ENCODE data around the gene UBE2H. TPM values are rescaled to one million over a fixed set of nuclear protein-coding genes. Genes with fewer than 3 reads are reported as not detected.

Gene UBE2H
- total RNA-seq, 1 experiment from 2014 or later, result 58.0 TPM

GRCh38 chr7:129889133-129889844 lies 63.5 kb downstream of the UBE2H start:
- TF ChIP-seq REST (IDR thresholded peaks at IDR 0.05; ENCODE audit: insufficient read depth in 1 of 2, low read depth in 2 of 2, low read length in 1 of 2) (no peak), POLR2AphosphoS5 (IDR thresholded peaks at IDR 0.05; ENCODE audit: low read depth, low read length) (no peak), CTCF (IDR thresholded peaks at IDR 0.05) (no peak), SIN3A (IDR thresholded peaks at IDR 0.05; ENCODE audit: borderline replicate concordance, insufficient read depth, low read depth, low read length) (no peak), TCF7L2 (IDR thresholded peaks at IDR 0.05; ENCODE audit: low read depth, low read length) (no peak)
- Histone ChIP-seq H3K36me3 (ENCODE audit: control insufficient read depth, insufficient read depth, low read length) (no peaks in the 10 kb centered on the region), H3K27me3 (ENCODE audit: control insufficient read depth, insufficient read depth, low read length) (no peaks in the 10 kb centered on the region), H3K4me1 (ENCODE audit: control insufficient read depth, insufficient read depth, low read length) (no peaks in the 10 kb centered on the region; the same call in 1 of the 2 replicates), H3K9me3 (ENCODE audit: control insufficient read depth, insufficient read depth, low read depth, low read length) (no peaks in the 10 kb centered on the region), H3K27ac (ENCODE audit: low read length) (no peak overlapping the region), H3K4me3 (ENCODE audit: low read depth in 2 of 2, low read length in 2 of 2) (no peak overlapping the region)
- no TSS peak for BruUV-seq (replicated peaks)
- DNase-seq (ENCODE audit: low read depth, low spot score) (no peak), ATAC-seq (no peak)
- POLR2A ChIA-PET, result interaction anchor here (0.6 kb wide), 2 partner anchors 9 to 11 kb away, joined by 3 to 6 read pairs; no protein-coding TSS in a partner anchor
- intact Hi-C loops (cut with micrococcal nuclease; ENCODE audit: unreplicated experiment), result no loop called here
- CTCF ChIA-PET, result interaction anchor here (0.6 kb wide), 1 partner anchor 81 kb away, joined by 4 read pairs; no protein-coding TSS in a partner anchor
- in situ Hi-C loops (cut with HindIII; ENCODE audit: low pct_unique_long_range_greater_than_20kb, low sequenced_read_pairs), result no loop called here

GRCh38 chr7:129887865-129888264 lies 64.9 kb downstream of the UBE2H start:
- ChIA-PET CTCF (no interaction called here), POLR2A (interaction anchor here (0.5 to 0.6 kb wide), 2 partner anchors 65 to 121 kb away, joined by 3 to 4 read pairs; partner anchors contain the start of gene UBE2H)
- Histone ChIP-seq H3K9me3 (ENCODE audit: control insufficient read depth, insufficient read depth, low read depth, low read length) (no peaks in the 10 kb centered on the region), H3K27ac (ENCODE audit: low read length) (no peak overlapping the region), H3K4me3 (ENCODE audit: low read depth in 2 of 2, low read length in 2 of 2) (no peak overlapping the region), H3K36me3 (ENCODE audit: control insufficient read depth, insufficient read depth, low read length) (no peaks in the 10 kb centered on the region), H3K4me1 (ENCODE audit: control insufficient read depth, insufficient read depth, low read length) (no peaks in the 10 kb centered on the region; the same call in 1 of the 2 replicates), H3K27me3 (ENCODE audit: control insufficient read depth, insufficient read depth, low read length) (no peaks in the 10 kb centered on the region)
- DNase-seq (ENCODE audit: low read depth, low spot score) (no peak), ATAC-seq (no peak)
- in situ Hi-C loops (cut with HindIII; ENCODE audit: low pct_unique_long_range_greater_than_20kb, low sequenced_read_pairs) (no loop called here), intact Hi-C loops (cut with micrococcal nuclease; ENCODE audit: unreplicated experiment) (no loop called here)
- TF ChIP-seq TCF7L2 (IDR thresholded peaks at IDR 0.05; ENCODE audit: low read depth, low read length) (no peak), POLR2AphosphoS5 (IDR thresholded peaks at IDR 0.05; ENCODE audit: low read depth, low read length) (no peak), CTCF (IDR thresholded peaks at IDR 0.05) (no peak), REST (IDR thresholded peaks at IDR 0.05; ENCODE audit: insufficient read depth in 1 of 2, low read depth in 2 of 2, low read length in 1 of 2) (no peak), SIN3A (IDR thresholded peaks at IDR 0.05; ENCODE audit: borderline replicate concordance, insufficient read depth, low read depth, low read length) (no peak)
- no TSS peak for BruUV-seq (replicated peaks)

Measured in Panc1 (cell line).